Adipocyte (in vitro differentiated cells): ENCODE data around the gene MLST8.

Experiments
- DNase-seq: peaks from one replicate; pipeline ENCODE4 v3.0.0-alpha.2; 2015; ENCODE audit warnings: low read depth
- H3K27me3 ChIP-seq: replicated peaks from 2 replicates; pipeline ENCODE4 v1.7.0; 2013; ENCODE audit warnings: mild to moderate bottlenecking, low read length, moderate library complexity; ENCODE audit not compliant: control insufficient read depth, insufficient read depth
- H3K36me3 ChIP-seq: 2 replicates; pipeline ENCODE4 v1.7.0; 2013; ENCODE audit warnings: low read length, mild to moderate bottlenecking, moderate library complexity; ENCODE audit not compliant: control insufficient read depth, insufficient read depth, severe bottlenecking
- H3K4me1 ChIP-seq: 2 replicates; pipeline ENCODE4 v1.7.0; 2013; ENCODE audit warnings: mild to moderate bottlenecking, low read length, moderate library complexity; ENCODE audit not compliant: control insufficient read depth, insufficient read depth
- H3K4me3 ChIP-seq: 2 replicates; pipeline ENCODE4 v1.7.0; 2013; ENCODE audit warnings: mild to moderate bottlenecking, low read length, moderate library complexity
- H3K9ac ChIP-seq: 2 replicates; pipeline ENCODE4 v1.7.0; 2013; ENCODE audit warnings: mild to moderate bottlenecking, low read length, moderate library complexity
- H3K9me3 ChIP-seq: 2 replicates; pipeline ENCODE4 v1.7.0; 2013; ENCODE audit warnings: mild to moderate bottlenecking, low read length, moderate library complexity; ENCODE audit not compliant: control insufficient read depth

MLST8 gene

GRCh38 chr16:2211923-2212347, 6.7 kb downstream of the MLST8 start:
- peaks cover 25% of the 10 kb centered on the region for H3K4me1 ChIP-seq
- no peaks in the 10 kb centered on the region for H3K9me3 ChIP-seq
- peaks cover 25% of the 10 kb centered on the region for H3K36me3 ChIP-seq
- no peak for DNase-seq
- peak overlapping the region; percentile 91 for H3K4me3 ChIP-seq
- H3K27me3 ChIP-seq, result no peaks in the 10 kb centered on the region
- peak overlapping the region; percentile 48 for H3K9ac ChIP-seq

- DNase-seq, result no peak
- Histone ChIP-seq H3K9me3 (no peaks in the 10 kb centered on the region), H3K4me1 (peaks cover 21% of the 10 kb centered on the region), H3K36me3 (peaks cover 18% of the 10 kb centered on the region), H3K4me3 (peak overlapping the region; percentile 91), H3K9ac (peak overlapping the region; percentile 92), H3K27me3 (no peaks in the 10 kb centered on the region)
Observed at GRCh38 chr16:2212362-2213324, 7.4 kb downstream of the MLST8 start.

GRCh38 chr16:2213817-2214718, 8.8 kb downstream of the MLST8 start:
- Histone ChIP-seq H3K27me3 (no peaks in the 10 kb centered on the region), H3K9me3 (no peaks in the 10 kb centered on the region), H3K9ac (peak overlapping the region; percentile 92), H3K4me3 (peak overlapping the region; percentile 91), H3K36me3 (peaks cover 6% of the 10 kb centered on the region), H3K4me1 (peaks cover 21% of the 10 kb centered on the region)
- peak; percentile 27 for DNase-seq

- Histone ChIP-seq H3K27me3 (no peaks in the 10 kb centered on the region), H3K9me3 (no peaks in the 10 kb centered on the region), H3K4me1 (peaks cover 21% of the 10 kb centered on the region), H3K4me3 (peak within 1 kb of the TSS; percentile 92), H3K36me3 (peaks cover under 1% of the 10 kb centered on the region), H3K9ac (peak within 1 kb of the TSS; percentile 95)
- DNase-seq, result no peak
Observed at GRCh38 chr16:2214719-2214968, 9.4 kb downstream of the MLST8 start, which contains the start of gene PGP. Gene PGP (minus strand): TSS chr16:2214840. CDS start chr16:2214777, 63 bp downstream.

GRCh38 chr16:2216330-2216729, 11.1 kb downstream of the MLST8 start:
- H3K9ac ChIP-seq, result no peak overlapping the region
- H3K27me3 ChIP-seq, result no peaks in the 10 kb centered on the region
- H3K4me1 ChIP-seq, result peaks cover 21% of the 10 kb centered on the region
- DNase-seq, result no peak
- no peak overlapping the region for H3K4me3 ChIP-seq
- no peaks in the 10 kb centered on the region for H3K9me3 ChIP-seq
- H3K36me3 ChIP-seq, result no peaks in the 10 kb centered on the region

- H3K36me3 ChIP-seq, result peaks cover 2% of the 10 kb centered on the region
- H3K4me1 ChIP-seq, result peaks cover 12% of the 10 kb centered on the region
- peak within 1 kb of the TSS; percentile 96 for H3K9ac ChIP-seq
- peak within 1 kb of the TSS; percentile 88 for H3K4me3 ChIP-seq
- DNase-seq, result peak; percentile 100
- no peaks in the 10 kb centered on the region for H3K9me3 ChIP-seq
- H3K27me3 ChIP-seq, result no peaks in the 10 kb centered on the region
Observed at GRCh38 chr16:2223221-2223941, 18.1 kb downstream of the MLST8 start, which contains the start of gene E4F1. Gene E4F1 (plus strand): TSS chr16:2223591. CDS start chr16:2223614, 23 bp downstream.

GRCh38 chr16:2223942-2224486, 18.8 kb downstream of the MLST8 start:
- peak; percentile 73 for DNase-seq
- peak overlapping the region; percentile 88 for H3K4me3 ChIP-seq
- peaks cover 12% of the 10 kb centered on the region for H3K4me1 ChIP-seq

GRCh38 chr16:2226245-2226793, 21.1 kb downstream of the MLST8 start:
- no peaks in the 10 kb centered on the region for H3K27me3 ChIP-seq
- no peak overlapping the region for H3K9ac ChIP-seq
- DNase-seq, result no peak
- H3K4me3 ChIP-seq, result no peak overlapping the region
- no peaks in the 10 kb centered on the region for H3K9me3 ChIP-seq
- H3K36me3 ChIP-seq, result peaks cover 22% of the 10 kb centered on the region
- H3K4me1 ChIP-seq, result peaks cover 12% of the 10 kb centered on the region

More at GRCh38 chr16:2223942-2224486, 18.8 kb downstream of the MLST8 start:
- H3K36me3 ChIP-seq, result peaks cover 9% of the 10 kb centered on the region
- H3K27me3 ChIP-seq, result no peaks in the 10 kb centered on the region
- no peaks in the 10 kb centered on the region for H3K9me3 ChIP-seq
- peak overlapping the region; percentile 96 for H3K9ac ChIP-seq

GRCh38 chr16:2226918-2227317, 21.7 kb downstream of the MLST8 start:
- H3K9ac ChIP-seq, result no peak overlapping the region
- no peaks in the 10 kb centered on the region for H3K27me3 ChIP-seq
- DNase-seq, result no peak
- H3K4me1 ChIP-seq, result peaks cover 12% of the 10 kb centered on the region
- no peak overlapping the region for H3K4me3 ChIP-seq
- peaks cover 28% of the 10 kb centered on the region for H3K36me3 ChIP-seq
- H3K9me3 ChIP-seq, result no peaks in the 10 kb centered on the region

GRCh38 chr16:2228161-2228824, 23.0 kb downstream of the MLST8 start:
- H3K9ac ChIP-seq, result no peak overlapping the region
- H3K36me3 ChIP-seq, result peaks cover 41% of the 10 kb centered on the region
- H3K4me1 ChIP-seq, result peaks cover 12% of the 10 kb centered on the region
- no peak overlapping the region for H3K4me3 ChIP-seq
- H3K9me3 ChIP-seq, result no peaks in the 10 kb centered on the region
- H3K27me3 ChIP-seq, result no peaks in the 10 kb centered on the region
- DNase-seq, result no peak
